Testis (tissue), 2 donors: ENCODE results near the gene VPS35L.

Experiments used
- CTCF ChIP-seq, 3 experiments: fragments of 450-650 bp in 2 of 3; fragments of 200-600 bp in 1 of 3; sonication (generic) in 1 of 3; IDR thresholded peaks; one replicate each; pipeline ENCODE4 v1.5.1; 2016 to 2019; ENCODE audit warnings: antibody characterized with exemption in 3 of 3, mild to moderate bottlenecking in 2 of 3, moderate library complexity in 1 of 3
- POLR2A ChIP-seq: fragments of 450-650 bp; IDR thresholded peaks from one replicate; pipeline ENCODE4 v1.6.1; 2017; ENCODE audit warnings: antibody characterized with exemption, mild to moderate bottlenecking, moderate library complexity

GRCh38 chr16:19625039-19625438, 69.5 kb downstream of the VPS35L start:
- TF ChIP-seq CTCF (IDR thresholded peaks at IDR 0.05) (no peak), POLR2A (no peak)
